Vagina (tissue), 2 donors: ENCODE results near the gene MSMB. TPM values are rescaled to one million over a fixed set of nuclear protein-coding genes. Genes with fewer than 3 reads are reported as not detected.
"Not testable (repeated sequence)": the region's sequence is repeated elsewhere in the genome, so short reads cannot be mapped to it uniquely, and the experiment has no call there.

Source experiments
- DNase-seq, 2 donors: peaks; one replicate each; pipeline ENCODE4 v3.0.0-alpha.2; 2017; ENCODE audit errors: extremely low spot score in 2 of 2
- H3K27ac ChIP-seq: fragments of 200-600 bp; sonication (generic); one replicate; pipeline ENCODE4 v1.5.1; 2019
- H3K27me3 ChIP-seq: fragments of 200-600 bp; sonication (generic); one replicate; pipeline ENCODE4 v1.5.1; 2019
- H3K36me3 ChIP-seq, 2 donors: fragments of 200-600 bp; sonication (generic); one replicate each; pipeline ENCODE4 v1.5.1; 2017 to 2019
- H3K4me1 ChIP-seq: fragments of 200-600 bp; sonication (generic); one replicate; pipeline ENCODE4 v1.5.1; 2019
- H3K4me3 ChIP-seq, 2 donors: fragments of 200-600 bp; sonication (generic); 1 replicate in 1 of 2; 2 replicates in 1 of 2; pipeline ENCODE4 v1.5.1; 2016 to 2019
- H3K9me3 ChIP-seq: fragments of 200-600 bp; sonication (generic); one replicate; pipeline ENCODE4 v1.5.1; 2019
- CTCF ChIP-seq, 3 experiments: fragments of 450-650 bp in 2 of 3; fragments of 200-600 bp in 1 of 3; sonication (generic) in 1 of 3; IDR thresholded peaks; one replicate each; pipeline ENCODE4 v1.5.1; 2017 to 2019; ENCODE audit warnings: antibody characterized with exemption in 3 of 3, mild to moderate bottlenecking in 2 of 3, moderate library complexity in 2 of 3
- POLR2A ChIP-seq, 2 donors: fragments of 450-650 bp; IDR thresholded peaks; one replicate each; pipeline ENCODE4 v1.6.1; 2017; ENCODE audit warnings: antibody characterized with exemption in 2 of 2, mild to moderate bottlenecking in 2 of 2, moderate library complexity in 2 of 2
- POLR2AphosphoS5 ChIP-seq, 2 donors: sonication (generic); formaldehyde crosslinking; IDR thresholded peaks; one replicate each; pipeline ENCODE4 v1.9.0; 2017; ENCODE audit warnings: antibody characterized with exemption in 2 of 2, mild to moderate bottlenecking in 2 of 2, low read depth in 1 of 2; ENCODE audit not compliant: insufficient read depth in 1 of 2
- intact Hi-C: fragments of 100-400 bp; cut with DNase I; formaldehyde crosslinking; loops from one replicate; pipeline ENCODE4 v1.15.1; 2023
- total RNA-seq: library from RNA; depleted of rRNA; stranded (reverse); fragments of >200 nt; gene quantifications from one replicate; pipeline ENCODE4 v1.2.3, GENCODE V29; 2016

MSMB gene
- total RNA-seq, 1 donor from 2014 or later = not detected

- TF ChIP-seq CTCF (IDR thresholded peaks at IDR 0.05) (no peak), POLR2A (IDR thresholded peaks at IDR 0.05) (no peak), POLR2AphosphoS5 (IDR thresholded peaks at IDR 0.05; ENCODE audit: insufficient read depth in 1 of 2, low read depth in 1 of 2) (no peak)
- intact Hi-C loops = no loop called here
- no peak for DNase-seq
Measured at GRCh38 chr10:46064269-46064817, 18.3 kb upstream of the MSMB start.

GRCh38 chr10:46062723-46063428 is 16.8 kb upstream of the MSMB start:
- H3K27me3 ChIP-seq = no peaks in the 10 kb centered on the region
- H3K9me3 ChIP-seq = no peaks in the 10 kb centered on the region
- no peaks in the 10 kb centered on the region for H3K36me3 ChIP-seq
- H3K27ac ChIP-seq = no peak overlapping the region
- TF ChIP-seq POLR2AphosphoS5 (IDR thresholded peaks at IDR 0.05; ENCODE audit: insufficient read depth in 1 of 2, low read depth in 1 of 2) = no peak
- TF ChIP-seq POLR2A (IDR thresholded peaks at IDR 0.05) = no peak
- TF ChIP-seq CTCF (IDR thresholded peaks at IDR 0.05) = no peak
- intact Hi-C loops = no loop called here
- H3K4me1 ChIP-seq = no peaks in the 10 kb centered on the region
- DNase-seq = no peak
- no peak overlapping the region for H3K4me3 ChIP-seq

More at GRCh38 chr10:46064269-46064817, 18.3 kb upstream of the MSMB start:
- no peak overlapping the region for H3K4me3 ChIP-seq
- H3K9me3 ChIP-seq = no peaks in the 10 kb centered on the region
- no peaks in the 10 kb centered on the region for H3K36me3 ChIP-seq
- H3K27ac ChIP-seq = no peak overlapping the region
- no peaks in the 10 kb centered on the region for H3K27me3 ChIP-seq
- no peaks in the 10 kb centered on the region for H3K4me1 ChIP-seq

- intact Hi-C loops = no loop called here
- TF ChIP-seq POLR2AphosphoS5 (IDR thresholded peaks at IDR 0.05; ENCODE audit: insufficient read depth in 1 of 2, low read depth in 1 of 2) = no peak
- Histone ChIP-seq H3K4me1 (no peaks in the 10 kb centered on the region), H3K27ac (no peak overlapping the region), H3K36me3 (no peaks in the 10 kb centered on the region), H3K4me3 (no peak overlapping the region), H3K27me3 (no peaks in the 10 kb centered on the region), H3K9me3 (no peaks in the 10 kb centered on the region)
- DNase-seq = no peak
Measured at GRCh38 chr10:46060706-46061105, 14.6 kb upstream of the MSMB start.

GRCh38 chr10:46057927-46058326 is 11.9 kb upstream of the MSMB start:
- H3K27me3 ChIP-seq, H3K27ac ChIP-seq, H3K4me3 ChIP-seq, H3K9me3 ChIP-seq, H3K36me3 ChIP-seq, DNase-seq, H3K4me1 ChIP-seq, intact Hi-C loops: not testable (repeated sequence)

- Histone ChIP-seq H3K27ac (no peak overlapping the region), H3K36me3 (no peaks in the 10 kb centered on the region), H3K4me3 (no peak overlapping the region), H3K9me3 (no peaks in the 10 kb centered on the region), H3K4me1 (no peaks in the 10 kb centered on the region), H3K27me3 (no peaks in the 10 kb centered on the region)
- no peak for DNase-seq
- TF ChIP-seq POLR2AphosphoS5 (IDR thresholded peaks at IDR 0.05; ENCODE audit: insufficient read depth in 1 of 2, low read depth in 1 of 2) (no peak), POLR2A (IDR thresholded peaks at IDR 0.05) (no peak), CTCF (IDR thresholded peaks at IDR 0.05) (no peak)
- intact Hi-C loops = no loop called here
Measured at GRCh38 chr10:46057038-46057437, 11.0 kb upstream of the MSMB start.

GRCh38 chr10:46055771-46056170 is 9.7 kb upstream of the MSMB start:
- no peaks in the 10 kb centered on the region for H3K4me1 ChIP-seq
- no peak overlapping the region for H3K27ac ChIP-seq
- H3K27me3 ChIP-seq = no peaks in the 10 kb centered on the region
- intact Hi-C loops = no loop called here
- H3K36me3 ChIP-seq = no peaks in the 10 kb centered on the region
- H3K4me3 ChIP-seq = no peak overlapping the region
- no peak for TF ChIP-seq POLR2A (IDR thresholded peaks at IDR 0.05)
- TF ChIP-seq POLR2AphosphoS5 (IDR thresholded peaks at IDR 0.05; ENCODE audit: insufficient read depth in 1 of 2, low read depth in 1 of 2) = no peak
- no peak for TF ChIP-seq CTCF (IDR thresholded peaks at IDR 0.05)
- no peak for DNase-seq
- no peaks in the 10 kb centered on the region for H3K9me3 ChIP-seq
